Activated CD4-positive, alpha-beta T cell treated with anti-CD3 and anti-CD28 coated beads, Interleukin-2, amount 10 ng/mL, durations not matched to agents 24 days and 14 days (primary cell): ENCODE measurements around the gene ANKRD33B. TPM values are rescaled to one million over a fixed set of nuclear protein-coding genes. Genes with fewer than 3 reads are reported as not detected.
A peak's percentile ranks its signal among the peaks of the same experiment; 100 is the strongest.
"Not testable (repeated sequence)": the region's sequence is repeated elsewhere in the genome, so short reads cannot be mapped to it uniquely, and the experiment has no call there.

Experiments used
- DNase-seq: peaks from one replicate; pipeline ENCODE4 v3.0.0; 2022
- H3K27ac Mint-ChIP-seq: one replicate; pipeline ENCODE4 v1.8.0; 2022; ENCODE audit warnings: mild to moderate bottlenecking, mixed read lengths
- H3K27me3 Mint-ChIP-seq: one replicate; pipeline ENCODE4 v1.8.0; 2022; ENCODE audit warnings: mixed read lengths
- H3K36me3 Mint-ChIP-seq: one replicate; pipeline ENCODE4 v1.8.0; 2022; ENCODE audit warnings: low read depth, mild to moderate bottlenecking, mixed read lengths
- H3K4me1 Mint-ChIP-seq: one replicate; pipeline ENCODE4 v1.8.0; 2021; ENCODE audit warnings: mixed read lengths
- H3K4me3 Mint-ChIP-seq: one replicate; pipeline ENCODE4 v1.8.0; 2022; ENCODE audit warnings: mild to moderate bottlenecking, moderate library complexity, mixed read lengths
- H3K9me3 Mint-ChIP-seq: one replicate; pipeline ENCODE4 v1.8.0; 2021; ENCODE audit warnings: mixed read lengths
- intact Hi-C: fragments of 100-400 bp; cut with micrococcal nuclease; formaldehyde crosslinking; loops from one replicate; pipeline ENCODE4 v1.15.1; 2023
- total RNA-seq: library from RNA; stranded (reverse); gene quantifications from 2 replicates; pipeline ENCODE4 v1.2.3, GENCODE V29; 2022

The ANKRD33B gene
- total RNA-seq, 1 donor from 2014 or later = 21.7 TPM

GRCh38 chr5:10624206-10624605 is 60.3 kb downstream of the ANKRD33B start:
- Mint-ChIP-seq H3K4me1 (peaks cover 25% of the 10 kb centered on the region), H3K27ac (no peak overlapping the region), H3K4me3 (no peak overlapping the region), H3K9me3 (no peaks in the 10 kb centered on the region), H3K36me3 (peaks cover 19% of the 10 kb centered on the region), H3K27me3 (no peaks in the 10 kb centered on the region)
- no peak for DNase-seq
- intact Hi-C loops = no loop called here

GRCh38 chr5:10624679-10625078 is 60.8 kb downstream of the ANKRD33B start:
- peaks cover 23% of the 10 kb centered on the region for H3K36me3 Mint-ChIP-seq
- H3K27ac Mint-ChIP-seq = no peak overlapping the region
- H3K4me3 Mint-ChIP-seq = no peak overlapping the region
- peaks cover 3% of the 10 kb centered on the region for H3K9me3 Mint-ChIP-seq
- no peak for DNase-seq
- intact Hi-C loops = no loop called here
- peaks cover 30% of the 10 kb centered on the region for H3K4me1 Mint-ChIP-seq
- H3K27me3 Mint-ChIP-seq = no peaks in the 10 kb centered on the region

GRCh38 chr5:10625700-10626472 is 62.0 kb downstream of the ANKRD33B start:
- no peak overlapping the region for H3K4me3 Mint-ChIP-seq
- peaks cover 18% of the 10 kb centered on the region for H3K36me3 Mint-ChIP-seq
- peaks cover 5% of the 10 kb centered on the region for H3K9me3 Mint-ChIP-seq
- intact Hi-C loops = no loop called here
- peaks cover 42% of the 10 kb centered on the region for H3K4me1 Mint-ChIP-seq
- DNase-seq = no peak
- no peaks in the 10 kb centered on the region for H3K27me3 Mint-ChIP-seq
- no peak overlapping the region for H3K27ac Mint-ChIP-seq

GRCh38 chr5:10626473-10627013 is 62.7 kb downstream of the ANKRD33B start:
- Mint-ChIP-seq H3K4me3 (no peak overlapping the region), H3K9me3 (peaks cover 5% of the 10 kb centered on the region), H3K36me3 (peaks cover 16% of the 10 kb centered on the region), H3K4me1 (peaks cover 48% of the 10 kb centered on the region), H3K27me3 (no peaks in the 10 kb centered on the region), H3K27ac (peak overlapping the region; percentile 27)
- DNase-seq = no peak
- intact Hi-C loops = no loop called here

GRCh38 chr5:10627160-10627701 is 63.4 kb downstream of the ANKRD33B start:
- H3K27me3 Mint-ChIP-seq = no peaks in the 10 kb centered on the region
- peak overlapping the region; percentile 83 for H3K4me3 Mint-ChIP-seq
- intact Hi-C loops = no loop called here
- H3K36me3 Mint-ChIP-seq = peaks cover 16% of the 10 kb centered on the region
- peaks cover 55% of the 10 kb centered on the region for H3K4me1 Mint-ChIP-seq
- H3K9me3 Mint-ChIP-seq = peaks cover 5% of the 10 kb centered on the region
- DNase-seq = peak; percentile 67
- peak overlapping the region; percentile 84 for H3K27ac Mint-ChIP-seq

GRCh38 chr5:10628601-10629000 is 64.7 kb downstream of the ANKRD33B start:
- intact Hi-C loops = loop anchor here (1.0 kb wide), 3 partner anchors 33 to 344 kb away; no protein-coding TSS in a partner anchor
- no peaks in the 10 kb centered on the region for H3K27me3 Mint-ChIP-seq
- no peak overlapping the region for H3K4me3 Mint-ChIP-seq
- H3K9me3 Mint-ChIP-seq = peaks cover 5% of the 10 kb centered on the region
- H3K36me3 Mint-ChIP-seq = peaks cover 18% of the 10 kb centered on the region
- H3K27ac Mint-ChIP-seq = peak overlapping the region; percentile 34
- no peak for DNase-seq
- peaks cover 63% of the 10 kb centered on the region for H3K4me1 Mint-ChIP-seq

GRCh38 chr5:10629682-10630081 is 65.8 kb downstream of the ANKRD33B start:
- H3K27ac Mint-ChIP-seq = no peak overlapping the region
- H3K27me3 Mint-ChIP-seq = no peaks in the 10 kb centered on the region
- H3K4me1 Mint-ChIP-seq = peaks cover 72% of the 10 kb centered on the region
- intact Hi-C loops = loop anchor here (5.0 kb wide), 1 partner anchor 133 kb away; the partner anchor contains the start of gene DAP
- H3K36me3 Mint-ChIP-seq = peaks cover 22% of the 10 kb centered on the region
- no peak for DNase-seq
- no peak overlapping the region for H3K4me3 Mint-ChIP-seq
- peaks cover 5% of the 10 kb centered on the region for H3K9me3 Mint-ChIP-seq

- H3K4me1 Mint-ChIP-seq = peaks cover 75% of the 10 kb centered on the region
- no peak overlapping the region for H3K27ac Mint-ChIP-seq
- H3K36me3 Mint-ChIP-seq = peaks cover 22% of the 10 kb centered on the region
- peaks cover 5% of the 10 kb centered on the region for H3K9me3 Mint-ChIP-seq
- no peak for DNase-seq
- H3K27me3 Mint-ChIP-seq = no peaks in the 10 kb centered on the region
- intact Hi-C loops = loop anchor here (5.0 kb wide), 1 partner anchor 132 kb away; the partner anchor contains the start of gene DAP
- no peak overlapping the region for H3K4me3 Mint-ChIP-seq
Measured at GRCh38 chr5:10630126-10630525, 66.3 kb downstream of the ANKRD33B start.

- not testable (repeated sequence) for H3K9me3 Mint-ChIP-seq, H3K27me3 Mint-ChIP-seq, DNase-seq
- intact Hi-C loops = loop anchor here (5.0 kb wide), 1 partner anchor 132 kb away; the partner anchor contains the start of gene DAP
- Mint-ChIP-seq H3K4me3 (peak overlapping the region; percentile 21), H3K27ac (peak overlapping the region; percentile 86), H3K4me1 (peaks cover 81% of the 10 kb centered on the region), H3K36me3 (peaks cover 22% of the 10 kb centered on the region)
Measured at GRCh38 chr5:10630744-10631143, 66.9 kb downstream of the ANKRD33B start.

- peaks cover 86% of the 10 kb centered on the region for H3K4me1 Mint-ChIP-seq
- peaks cover 22% of the 10 kb centered on the region for H3K36me3 Mint-ChIP-seq
- peak overlapping the region; percentile 62 for H3K4me3 Mint-ChIP-seq
- H3K27me3 Mint-ChIP-seq = no peaks in the 10 kb centered on the region
- no peak for DNase-seq
- peaks cover 5% of the 10 kb centered on the region for H3K9me3 Mint-ChIP-seq
- peak overlapping the region; percentile 86 for H3K27ac Mint-ChIP-seq
- intact Hi-C loops = loop anchor here (5.0 kb wide), 1 partner anchor 131 kb away; the partner anchor contains the start of gene DAP
Measured at GRCh38 chr5:10631316-10631996, 67.6 kb downstream of the ANKRD33B start.

- intact Hi-C loops = loop anchor here (1.0 to 5.0 kb wide), 3 partner anchors 68 to 277 kb away; partner anchors contain the start of genes ANKRD33B and DAP
- peaks cover 86% of the 10 kb centered on the region for H3K4me1 Mint-ChIP-seq
Measured at GRCh38 chr5:10632110-10632761, 68.4 kb downstream of the ANKRD33B start.

GRCh38 chr5:10633271-10634049 is 69.6 kb downstream of the ANKRD33B start:
- H3K4me3 Mint-ChIP-seq = peak overlapping the region; percentile 70
- DNase-seq = peak; percentile 82
- H3K36me3 Mint-ChIP-seq = peaks cover 27% of the 10 kb centered on the region
- intact Hi-C loops = loop anchor here (2.0 to 5.0 kb wide), 3 partner anchors 129 to 383 kb away; partner anchors contain the start of genes CCT5 and DAP
- H3K27me3 Mint-ChIP-seq = no peaks in the 10 kb centered on the region
- H3K9me3 Mint-ChIP-seq = peaks cover 7% of the 10 kb centered on the region
- H3K27ac Mint-ChIP-seq = peak overlapping the region; percentile 98
- H3K4me1 Mint-ChIP-seq = peaks cover 82% of the 10 kb centered on the region

More at GRCh38 chr5:10632110-10632761, 68.4 kb downstream of the ANKRD33B start:
- peak overlapping the region; percentile 62 for H3K4me3 Mint-ChIP-seq
- no peaks in the 10 kb centered on the region for H3K27me3 Mint-ChIP-seq
- peaks cover 24% of the 10 kb centered on the region for H3K36me3 Mint-ChIP-seq
- peak; percentile 76 for DNase-seq
- H3K9me3 Mint-ChIP-seq = peaks cover 5% of the 10 kb centered on the region
- peak overlapping the region; percentile 86 for H3K27ac Mint-ChIP-seq
